ENCODE data around the gene PDCL3. TPM values are rescaled to one million over a fixed set of nuclear protein-coding genes. Genes with fewer than 3 reads are reported as not detected.
A peak's percentile ranks its signal among the peaks of the same experiment; 100 is the strongest.

Gene PDCL3
- total RNA-seq, 1 donor: 25.5 TPM

GRCh38 chr2:100606332-100606725 is 43.5 kb downstream of the PDCL3 start:
- TF ChIP-seq, protein P1, sequence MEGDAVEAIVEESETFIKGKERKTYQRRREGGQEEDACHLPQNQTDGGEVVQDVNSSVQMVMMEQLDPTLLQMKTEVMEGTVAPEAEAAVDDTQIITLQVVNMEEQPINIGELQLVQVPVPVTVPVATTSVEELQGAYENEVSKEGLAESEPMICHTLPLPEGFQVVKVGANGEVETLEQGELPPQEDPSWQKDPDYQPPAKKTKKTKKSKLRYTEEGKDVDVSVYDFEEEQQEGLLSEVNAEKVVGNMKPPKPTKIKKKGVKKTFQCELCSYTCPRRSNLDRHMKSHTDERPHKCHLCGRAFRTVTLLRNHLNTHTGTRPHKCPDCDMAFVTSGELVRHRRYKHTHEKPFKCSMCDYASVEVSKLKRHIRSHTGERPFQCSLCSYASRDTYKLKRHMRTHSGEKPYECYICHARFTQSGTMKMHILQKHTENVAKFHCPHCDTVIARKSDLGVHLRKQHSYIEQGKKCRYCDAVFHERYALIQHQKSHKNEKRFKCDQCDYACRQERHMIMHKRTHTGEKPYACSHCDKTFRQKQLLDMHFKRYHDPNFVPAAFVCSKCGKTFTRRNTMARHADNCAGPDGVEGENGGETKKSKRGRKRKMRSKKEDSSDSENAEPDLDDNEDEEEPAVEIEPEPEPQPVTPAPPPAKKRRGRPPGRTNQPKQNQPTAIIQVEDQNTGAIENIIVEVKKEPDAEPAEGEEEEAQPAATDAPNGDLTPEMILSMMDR (IDR thresholded peaks at IDR 0.05; ENCODE audit: insufficient read depth, low read depth, low read length): no peak
- H3K4me3 ChIP-seq (ENCODE audit: low read depth, low read length): no peak overlapping the region
- DNase-seq (ENCODE audit: low read depth): no peak

DNA sequence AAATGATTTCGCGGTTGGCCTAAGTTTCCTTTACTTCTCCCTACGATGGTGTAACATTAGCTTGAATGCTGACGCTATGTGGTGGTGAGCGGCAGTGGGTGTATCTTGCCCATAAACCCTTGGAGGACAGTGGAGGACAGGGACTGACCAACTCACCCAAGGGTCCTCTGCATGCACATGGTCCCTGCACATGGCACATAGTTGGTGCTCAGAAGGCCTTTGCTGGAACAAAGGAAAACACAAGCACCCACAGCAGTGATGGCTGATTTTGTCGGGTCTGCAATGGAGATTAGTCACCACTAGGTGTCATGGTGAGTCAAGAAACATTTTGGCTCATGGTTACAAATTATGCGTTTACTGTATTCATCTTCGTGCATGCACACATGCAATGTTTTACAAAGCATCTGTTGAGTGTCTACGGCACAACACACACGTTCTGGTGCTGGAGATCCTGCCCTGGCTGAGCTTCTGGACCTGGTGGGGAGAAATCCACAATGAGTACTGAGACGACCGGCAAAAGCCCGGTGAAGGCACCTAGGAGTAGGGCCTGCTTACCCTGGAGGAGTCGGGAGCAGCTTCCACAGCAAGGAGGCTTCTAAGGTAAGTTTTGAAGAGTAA is 44.0 kb downstream of the PDCL3 start:
- peak; percentile 29 for DNase-seq (ENCODE audit: low read depth)
- TF ChIP-seq, protein P1 (IDR thresholded peaks at IDR 0.05; ENCODE audit: insufficient read depth, low read depth, low read length): peak; percentile 86
- no peak overlapping the region for H3K4me3 ChIP-seq (ENCODE audit: low read depth, low read length)

- no peak overlapping the region for H3K4me3 ChIP-seq (ENCODE audit: low read depth, low read length)
- TF ChIP-seq, protein P1 (IDR thresholded peaks at IDR 0.05; ENCODE audit: insufficient read depth, low read depth, low read length): peak; percentile 80
- peak; percentile 46 for DNase-seq (ENCODE audit: low read depth)
Observed at GRCh38 chr2:100610381-100610831, 47.6 kb downstream of the PDCL3 start.

GRCh38 chr2:100611079-100612029 is 48.6 kb downstream of the PDCL3 start:
- no peak for DNase-seq (ENCODE audit: low read depth)
- H3K4me3 ChIP-seq (ENCODE audit: low read depth, low read length): no peak overlapping the region
- TF ChIP-seq, protein P1 (IDR thresholded peaks at IDR 0.05; ENCODE audit: insufficient read depth, low read depth, low read length): no peak

DNA sequence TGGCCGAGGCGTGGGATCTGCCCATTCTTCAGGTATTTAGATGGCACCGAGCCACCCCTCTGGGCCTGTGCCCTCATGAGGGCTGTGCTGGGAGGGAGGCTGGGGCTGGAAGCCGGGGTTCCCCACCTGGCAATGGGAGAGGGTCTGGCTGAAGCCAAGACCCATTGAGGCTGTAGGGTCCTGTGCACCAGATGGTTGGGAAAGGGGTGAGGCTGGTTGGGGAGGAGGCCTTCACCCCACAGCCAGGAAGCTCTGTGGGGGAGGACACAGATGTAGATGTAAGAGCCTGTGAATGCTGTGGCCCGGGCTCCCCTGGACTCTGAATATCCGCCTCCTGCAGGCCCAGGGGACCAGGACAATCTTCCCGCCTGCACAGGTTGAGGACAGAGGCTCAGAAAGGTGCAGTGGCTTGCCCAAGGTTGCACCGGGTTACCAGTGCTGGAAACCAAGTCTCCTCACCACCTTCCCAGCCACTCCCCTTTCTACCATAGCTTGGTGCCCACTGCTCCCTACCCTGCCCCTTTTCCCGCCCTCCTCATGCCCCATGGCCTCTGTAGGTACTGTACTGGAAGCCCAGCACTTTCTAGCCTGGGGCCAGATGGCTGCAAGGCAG is 49.7 kb downstream of the PDCL3 start:
- no peak overlapping the region for H3K4me3 ChIP-seq (ENCODE audit: low read depth, low read length)
- TF ChIP-seq, protein P1 (IDR thresholded peaks at IDR 0.05; ENCODE audit: insufficient read depth, low read depth, low read length): no peak
- DNase-seq (ENCODE audit: low read depth): no peak

DNA sequence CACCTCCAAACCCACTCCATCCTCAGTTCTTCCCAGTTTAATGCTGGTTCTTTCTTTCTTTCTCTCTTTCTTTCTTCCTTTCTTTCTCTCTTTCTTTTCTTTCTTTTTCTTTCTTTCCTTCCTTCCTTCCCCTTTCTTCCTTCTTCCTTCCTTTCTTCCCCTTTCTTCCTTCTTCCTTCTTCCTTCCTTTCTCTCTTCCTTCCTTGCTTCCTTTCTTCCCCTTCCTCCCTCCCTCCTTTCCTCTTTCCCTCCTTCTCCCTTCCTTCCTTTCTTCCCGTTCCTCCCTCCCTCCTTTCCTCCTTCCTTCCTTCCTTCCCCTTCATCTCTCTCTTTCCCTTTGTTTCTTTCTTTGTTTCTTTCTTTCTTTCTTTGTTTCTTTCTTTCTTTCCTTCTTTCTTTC is 50.9 kb downstream of the PDCL3 start:
- DNase-seq (ENCODE audit: low read depth): no peak
- TF ChIP-seq, protein P1 (IDR thresholded peaks at IDR 0.05; ENCODE audit: insufficient read depth, low read depth, low read length): no peak
- H3K4me3 ChIP-seq (ENCODE audit: low read depth, low read length): no peak overlapping the region
